ENCODE results near the gene PCDHB5. TPM values are rescaled to one million over a fixed set of nuclear protein-coding genes. Genes with fewer than 3 reads are reported as not detected.
A peak's percentile ranks its signal among the peaks of the same experiment; 100 is the strongest.
"Not testable (repeated sequence)": the region's sequence is repeated elsewhere in the genome, so short reads cannot be mapped to it uniquely, and the experiment has no call there.

PCDHB5 gene
- total RNA-seq, 1 donor from 2014 or later = 9.7 TPM

GRCh38 chr5:141184117-141184855 lies 49.3 kb downstream of the PCDHB5 start:
- H3K4me3 Mint-ChIP-seq (ENCODE audit: unreplicated experiment); H3K27me3 Mint-ChIP-seq (ENCODE audit: low read depth, unreplicated experiment); H3K4me1 Mint-ChIP-seq (ENCODE audit: low read depth, unreplicated experiment); H3K9me3 ChIP-seq (ENCODE audit: insufficient read depth, low read depth, low read length); H3K27ac Mint-ChIP-seq (ENCODE audit: unreplicated experiment); H3K9ac ChIP-seq (ENCODE audit: low read length); H3K4me3 ChIP-seq (ENCODE audit: insufficient read depth, low read depth, low read length); H3K79me2 ChIP-seq (ENCODE audit: insufficient read depth, low read length); H3K36me3 ChIP-seq (ENCODE audit: insufficient read depth, low read length); FAIRE-seq; H3K27ac ChIP-seq (ENCODE audit: low read depth, low read length); DNase-seq (ENCODE audit: low read depth); H4K20me1 ChIP-seq (ENCODE audit: insufficient read depth, low read length); H3K4me1 ChIP-seq (ENCODE audit: insufficient read depth, low read length); H3K27me3 ChIP-seq (ENCODE audit: insufficient read depth, low read length); H3K4me2 ChIP-seq (ENCODE audit: low read length); H2AFZ ChIP-seq (ENCODE audit: low read depth, low read length): not testable (repeated sequence)
- Mint-ChIP-seq H3K9me3 (ENCODE audit: unreplicated experiment) (peaks cover 14% of the 10 kb centered on the region), H3K36me3 (ENCODE audit: low read depth, unreplicated experiment) (peaks cover 16% of the 10 kb centered on the region)

GRCh38 chr5:141186897-141187512 lies 52.0 kb downstream of the PCDHB5 start, which contains the start of gene PCDHB9:
TSS of gene PCDHB9 (plus strand) at chr5:141187161. CDS start at chr5:141187319, 158 bp downstream.
- Histone ChIP-seq H3K36me3 (ENCODE audit: insufficient read depth, low read length) (no peaks in the 10 kb centered on the region), H3K79me2 (ENCODE audit: insufficient read depth, low read length) (no peaks in the 10 kb centered on the region), H2AFZ (ENCODE audit: low read depth, low read length) (no peak within 1 kb of the TSS), H3K27ac (ENCODE audit: low read depth, low read length) (no peak within 1 kb of the TSS), H3K9ac (ENCODE audit: low read length) (no peak within 1 kb of the TSS), H3K4me1 (ENCODE audit: insufficient read depth, low read length) (no peaks in the 10 kb centered on the region), H3K4me2 (ENCODE audit: low read length) (peak within 1 kb of the TSS; percentile 5), H4K20me1 (ENCODE audit: insufficient read depth, low read length) (no peaks in the 10 kb centered on the region), H3K9me3 (ENCODE audit: insufficient read depth, low read depth, low read length) (peaks cover 4% of the 10 kb centered on the region), H3K4me3 (ENCODE audit: insufficient read depth, low read depth, low read length) (no peak within 1 kb of the TSS), H3K27me3 (ENCODE audit: insufficient read depth, low read length) (no peaks in the 10 kb centered on the region)
- no peak for FAIRE-seq
- DNase-seq (ENCODE audit: low read depth) = no peak
- Mint-ChIP-seq H3K4me1 (ENCODE audit: low read depth, unreplicated experiment) (no peaks in the 10 kb centered on the region), H3K9me3 (ENCODE audit: unreplicated experiment) (peaks cover 25% of the 10 kb centered on the region), H3K27ac (ENCODE audit: unreplicated experiment) (no peak within 1 kb of the TSS), H3K4me3 (ENCODE audit: unreplicated experiment) (peak within 1 kb of the TSS; percentile 77), H3K27me3 (ENCODE audit: low read depth, unreplicated experiment) (no peaks in the 10 kb centered on the region), H3K36me3 (ENCODE audit: low read depth, unreplicated experiment) (peaks cover 16% of the 10 kb centered on the region)
- TF ChIP-seq CTCF (IDR thresholded peaks at IDR 0.05; ENCODE audit: insufficient read depth, low read depth, low read length) = peak; percentile 9
- TF ChIP-seq EZH2 (IDR thresholded peaks at IDR 0.05; ENCODE audit: insufficient read depth, low read length) = no peak

Other genes starting within 250 kb of the PCDHB5 start
- 5.7 and 5.9 TPM in 2 replicates for gene PCDHAC1, start 208.9 kb upstream of the PCDHB5 start, total RNA-seq
- gene PCDHAC2, start 168.7 kb upstream of the PCDHB5 start, total RNA-seq = 6.9 and 7.7 TPM in 2 replicates
- not detected in 2 replicates for gene PCDHB1, start 83.8 kb upstream of the PCDHB5 start, total RNA-seq
- gene PCDHB2, start 40.6 kb upstream of the PCDHB5 start, total RNA-seq = 44.3 and 50.7 TPM in 2 replicates
- gene PCDHB3, start 34.7 kb upstream of the PCDHB5 start, total RNA-seq = 3.6 and 3.9 TPM in 2 replicates
- gene PCDHB4, start 13.4 kb upstream of the PCDHB5 start, total RNA-seq = 1.0 and 1.1 TPM in 2 replicates
- 0.50 and 0.70 TPM in 2 replicates for gene PCDHB6, start 14.9 kb downstream of the PCDHB5 start, total RNA-seq
- gene PCDHB7, start 37.4 kb downstream of the PCDHB5 start, total RNA-seq = 0.79 and 1.0 TPM in 2 replicates
- 4.9 and 5.3 TPM in 2 replicates for gene PCDHB8, start 42.6 kb downstream of the PCDHB5 start, total RNA-seq
- 3.2 and 4.4 TPM in 2 replicates for gene PCDHB16, start 47.2 kb downstream of the PCDHB5 start, total RNA-seq
- 3.6 and 5.3 TPM in 2 replicates for gene PCDHB9, start 52.0 kb downstream of the PCDHB5 start, total RNA-seq
- gene PCDHB10, start 57.1 kb downstream of the PCDHB5 start, total RNA-seq = 6.4 and 7.0 TPM in 2 replicates
- 2.1 TPM in 2 replicates for gene PCDHB11, start 64.4 kb downstream of the PCDHB5 start, total RNA-seq
- gene PCDHB12, start 73.5 kb downstream of the PCDHB5 start, total RNA-seq = 0.87 and 1.2 TPM in 2 replicates
- 3.3 TPM in 2 replicates for gene PCDHB13, start 78.7 kb downstream of the PCDHB5 start, total RNA-seq
- gene PCDHB14, start 88.1 kb downstream of the PCDHB5 start, total RNA-seq = 5.6 and 6.4 TPM in 2 replicates
- 1.3 and 1.6 TPM in 2 replicates for gene PCDHB15, start 110.2 kb downstream of the PCDHB5 start, total RNA-seq
- gene SLC25A2, start 168.8 kb downstream of the PCDHB5 start, total RNA-seq = 0.19 and 0.25 TPM in 2 replicates
- 95.1 and 102 TPM in 2 replicates for gene TAF7, start 185.6 kb downstream of the PCDHB5 start, total RNA-seq
- 0.17 and 0.27 TPM in 2 replicates for gene PCDHGA1, start 195.3 kb downstream of the PCDHB5 start, total RNA-seq
- gene PCDHGA2, start 203.6 kb downstream of the PCDHB5 start, total RNA-seq = 0.14 and 0.17 TPM in 2 replicates
- 0.14 and 0.17 TPM in 2 replicates for gene PCDHGA3, start 208.6 kb downstream of the PCDHB5 start, total RNA-seq
- 1.0 and 1.5 TPM in 2 replicates for gene PCDHGB1, start 214.9 kb downstream of the PCDHB5 start, total RNA-seq
- 0.48 and 0.50 TPM in 2 replicates for gene PCDHGA4, start 219.8 kb downstream of the PCDHB5 start, total RNA-seq
- 1.4 TPM in 2 replicates for gene PCDHGB2, start 224.8 kb downstream of the PCDHB5 start, total RNA-seq
- 0.29 and 0.30 TPM in 2 replicates for gene PCDHGA5, start 229.0 kb downstream of the PCDHB5 start, total RNA-seq
- gene PCDHGB3, start 235.0 kb downstream of the PCDHB5 start, total RNA-seq = 0.10 and 0.14 TPM in 2 replicates
- 0.22 and 0.41 TPM in 2 replicates for gene PCDHGA6, start 238.7 kb downstream of the PCDHB5 start, total RNA-seq
- gene PCDHGA7, start 247.5 kb downstream of the PCDHB5 start, total RNA-seq = 0.57 and 0.62 TPM in 2 replicates